MCF 10A (cell line): ENCODE results near the gene LIX1L. TPM values are rescaled to one million over a fixed set of nuclear protein-coding genes. Genes with fewer than 3 reads are reported as not detected.

Experiments used
- BruUV-seq: library from RNA; stranded (reverse); fragments of 400-500 nt; replicated peaks from 2 replicates; lab custom pipeline; 2021; lab: Mats Ljungman, UMichigan
- CTCF ChIA-PET: fragments of 300-600 bp; sonication (Branson Sonifier 250); formaldehyde crosslinking; extraction: SDS; loops from one replicate; lab custom pipeline; 2021; ENCODE audit warnings: antibody characterized with exemption, inconsistent platforms; lab: Yijun Ruan, JAX
- POLR2A ChIA-PET: fragments of 300-600, 350-650 bp; sonication (Branson Sonifier 250); formaldehyde crosslinking; extraction: SDS; loops from one replicate; lab custom pipeline; 2020; ENCODE audit warnings: antibody characterized with exemption, inconsistent platforms; lab: Yijun Ruan, JAX
- DNase-seq: peaks from one replicate; pipeline ENCODE4 v3.0.0-alpha.2; 2018; ENCODE audit not compliant: unreplicated experiment
- H3K27ac Mint-ChIP-seq: one replicate; pipeline ENCODE4 v1.8.0; 2022; ENCODE audit warnings: mild to moderate bottlenecking, low read depth, mixed read lengths; ENCODE audit not compliant: unreplicated experiment
- H3K27me3 Mint-ChIP-seq: one replicate; pipeline ENCODE4 v1.8.0; 2022; ENCODE audit warnings: mixed read lengths; ENCODE audit not compliant: insufficient read depth, unreplicated experiment
- H3K36me3 Mint-ChIP-seq: one replicate; pipeline ENCODE4 v1.8.0; 2022; ENCODE audit warnings: mild to moderate bottlenecking, moderate library complexity, mixed read lengths; ENCODE audit not compliant: insufficient read depth, unreplicated experiment
- H3K4me1 Mint-ChIP-seq: one replicate; pipeline ENCODE4 v1.8.0; 2022; ENCODE audit warnings: mixed read lengths; ENCODE audit not compliant: insufficient read depth, unreplicated experiment
- H3K4me3 Mint-ChIP-seq: one replicate; pipeline ENCODE4 v1.8.0; 2022; ENCODE audit warnings: mild to moderate bottlenecking, moderate library complexity, mixed read lengths; ENCODE audit not compliant: unreplicated experiment
- H3K9me3 Mint-ChIP-seq: one replicate; pipeline ENCODE4 v1.8.0; 2022; ENCODE audit warnings: mixed read lengths; ENCODE audit not compliant: unreplicated experiment
- intact Hi-C: fragments of 100-400 bp; cut with micrococcal nuclease; formaldehyde crosslinking; loops from 2 replicates; pipeline ENCODE4 v1.14.1; 2022
- total RNA-seq: library from RNA; stranded (reverse); gene quantifications from 2 replicates; pipeline ENCODE4 v1.2.3, GENCODE V29; 2022
- TF ChIP-seq, protein P1 (sequence below): fragments of 200-600 bp; IDR thresholded peaks from one replicate; pipeline ENCODE4 v1.8.0; 2022; ENCODE audit warnings: antibody characterized with exemption, mild to moderate bottlenecking; ENCODE audit not compliant: unreplicated experiment

Gene LIX1L
- total RNA-seq, 1 experiment from 2014 or later = 42.1 TPM

DNA sequence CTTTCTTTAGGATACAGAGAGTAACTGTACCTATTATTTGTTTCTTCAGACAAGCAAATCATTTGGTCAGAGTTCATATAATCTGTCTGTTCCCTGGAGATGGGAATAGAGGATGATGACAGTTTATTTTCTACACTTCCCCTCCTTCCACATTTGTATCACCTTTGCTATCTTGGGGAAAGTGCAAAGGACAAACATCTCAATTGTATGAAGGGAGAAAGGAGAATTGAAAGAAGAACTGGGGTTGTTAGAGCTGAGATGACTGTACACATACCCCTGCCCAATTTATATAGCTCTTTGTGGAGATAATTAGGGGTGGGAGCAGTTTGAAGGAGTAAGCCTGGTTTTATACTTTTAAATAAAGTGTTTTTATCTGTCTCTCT lies 20.6 kb upstream of the LIX1L start:
- Mint-ChIP-seq H3K4me3 (no peak overlapping the region), H3K27ac (no peak overlapping the region), H3K4me1 (peaks cover 5% of the 10 kb centered on the region), H3K9me3 (no peaks in the 10 kb centered on the region), H3K36me3 (peaks cover 6% of the 10 kb centered on the region), H3K27me3 (no peaks in the 10 kb centered on the region)
- TF ChIP-seq, protein P1, sequence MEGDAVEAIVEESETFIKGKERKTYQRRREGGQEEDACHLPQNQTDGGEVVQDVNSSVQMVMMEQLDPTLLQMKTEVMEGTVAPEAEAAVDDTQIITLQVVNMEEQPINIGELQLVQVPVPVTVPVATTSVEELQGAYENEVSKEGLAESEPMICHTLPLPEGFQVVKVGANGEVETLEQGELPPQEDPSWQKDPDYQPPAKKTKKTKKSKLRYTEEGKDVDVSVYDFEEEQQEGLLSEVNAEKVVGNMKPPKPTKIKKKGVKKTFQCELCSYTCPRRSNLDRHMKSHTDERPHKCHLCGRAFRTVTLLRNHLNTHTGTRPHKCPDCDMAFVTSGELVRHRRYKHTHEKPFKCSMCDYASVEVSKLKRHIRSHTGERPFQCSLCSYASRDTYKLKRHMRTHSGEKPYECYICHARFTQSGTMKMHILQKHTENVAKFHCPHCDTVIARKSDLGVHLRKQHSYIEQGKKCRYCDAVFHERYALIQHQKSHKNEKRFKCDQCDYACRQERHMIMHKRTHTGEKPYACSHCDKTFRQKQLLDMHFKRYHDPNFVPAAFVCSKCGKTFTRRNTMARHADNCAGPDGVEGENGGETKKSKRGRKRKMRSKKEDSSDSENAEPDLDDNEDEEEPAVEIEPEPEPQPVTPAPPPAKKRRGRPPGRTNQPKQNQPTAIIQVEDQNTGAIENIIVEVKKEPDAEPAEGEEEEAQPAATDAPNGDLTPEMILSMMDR = no peak
- DNase-seq = no peak
- CTCF ChIA-PET = interaction anchor here (0.5 to 24.2 kb wide), 15 partner anchors 13 to 133 kb away, joined by 3 to 773 read pairs (median 8); partner anchors contain the start of genes ANKRD34A, HJV, ITGA10 and LIX1L
- POLR2A ChIA-PET = interaction anchor here (0.7 to 24.2 kb wide), 12 partner anchors 13 to 133 kb away, joined by 3 to 1309 read pairs (median 20); partner anchors contain the start of genes ANKRD34A, HJV, LIX1L and NUDT17
- intact Hi-C loops = loop anchor here (2.0 to 10.0 kb wide), 2 partner anchors 52 to 124 kb away; partner anchors contain the start of genes PIAS3 and RBM8A
- TSS peak; percentile 48 for BruUV-seq

DNA sequence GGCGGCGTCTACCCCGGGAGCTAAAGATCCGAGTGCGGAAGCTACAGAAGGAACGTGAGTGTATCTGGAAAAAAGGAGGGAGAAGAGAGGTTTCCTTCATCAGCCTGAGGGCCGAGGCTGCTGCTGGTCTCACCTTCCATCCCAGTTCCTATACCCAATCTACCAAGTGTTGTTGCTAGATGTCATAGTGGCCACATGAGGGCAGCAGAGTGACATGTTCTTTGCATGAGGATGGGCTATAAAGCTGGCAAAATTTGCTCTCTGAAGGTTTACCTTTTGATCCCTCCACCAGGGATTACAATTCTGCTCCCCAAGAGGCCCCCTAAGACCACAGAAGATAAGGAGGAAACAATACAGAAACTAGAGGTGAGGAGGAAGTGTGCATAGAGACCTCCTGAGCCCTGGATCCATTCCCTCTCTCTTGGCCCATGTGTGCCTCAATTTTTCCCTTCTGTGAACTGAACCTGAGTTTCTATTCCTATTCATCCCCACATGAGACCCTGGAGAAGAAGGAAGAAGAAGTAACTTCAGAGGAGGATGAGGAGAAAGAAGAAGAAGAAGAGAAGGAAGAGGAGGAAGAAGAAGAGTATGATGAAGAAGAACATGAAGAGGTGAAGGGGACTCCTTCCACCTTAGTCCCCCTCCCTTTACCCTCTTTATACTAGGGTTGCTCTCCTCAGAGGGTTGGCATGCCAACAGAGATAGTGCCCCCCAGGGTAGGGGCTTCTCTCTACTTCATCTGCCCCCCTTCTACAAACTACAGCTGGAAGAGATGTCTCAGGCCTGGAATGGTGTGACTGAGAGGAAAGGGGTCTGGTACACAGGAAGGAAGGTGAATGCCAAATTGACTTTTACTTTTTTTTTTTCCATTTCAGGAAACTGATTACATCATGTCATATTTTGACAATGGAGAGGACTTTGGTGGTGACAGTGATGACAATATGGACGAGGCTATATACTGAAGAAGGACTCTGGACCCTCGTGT lies 20.0 kb upstream of the LIX1L start:
- peak; percentile 93 for DNase-seq
- ChIA-PET CTCF (interaction anchor here (0.5 to 24.2 kb wide), 38 partner anchors 12 to 1852 kb away, joined by 3 to 773 read pairs (median 4); partner anchors contain the start of genes ANKRD34A, HJV, ITGA10 and LIX1L), POLR2A (interaction anchor here (0.7 to 24.2 kb wide), 13 partner anchors 12 to 118 kb away, joined by 3 to 1309 read pairs (median 16); partner anchors contain the start of genes ANKRD34A, LIX1L, PEX11B and PIAS3)
- TF ChIP-seq, protein P1 = peak; percentile 95
- H3K27me3 Mint-ChIP-seq = no peaks in the 10 kb centered on the region
- intact Hi-C loops = loop anchor here (1.0 to 10.0 kb wide), 5 partner anchors 30 to 123 kb away; partner anchors contain the start of genes PIAS3 and RBM8A
- BruUV-seq = no TSS peak
- H3K9me3 Mint-ChIP-seq = no peaks in the 10 kb centered on the region
- no peaks in the 10 kb centered on the region for H3K4me1 Mint-ChIP-seq
- no peak overlapping the region for H3K27ac Mint-ChIP-seq
- H3K36me3 Mint-ChIP-seq = peaks cover 6% of the 10 kb centered on the region
- peak overlapping the region; percentile 62 for H3K4me3 Mint-ChIP-seq

DNA sequence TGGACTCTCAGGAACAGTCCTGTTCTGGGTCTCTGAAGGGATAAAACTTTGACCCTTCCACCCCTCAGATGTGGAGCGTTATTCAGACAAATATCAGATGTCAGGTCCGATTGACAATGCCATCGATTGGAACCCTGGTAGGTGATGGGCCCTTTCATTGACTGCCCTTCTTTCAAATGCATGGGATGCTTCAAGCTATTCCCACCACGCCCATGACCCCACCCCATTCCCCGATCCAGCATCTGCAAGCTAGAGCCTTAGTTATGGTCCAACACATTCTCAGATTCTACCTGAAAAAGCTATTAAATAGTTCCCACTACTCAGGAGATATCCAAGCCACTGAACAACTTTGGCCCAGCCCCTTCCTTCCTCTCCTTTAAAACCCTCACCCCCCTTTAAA lies 19.2 kb upstream of the LIX1L start:
- H3K27ac Mint-ChIP-seq = no peak overlapping the region
- BruUV-seq = no TSS peak
- no peaks in the 10 kb centered on the region for H3K4me1 Mint-ChIP-seq
- no peaks in the 10 kb centered on the region for H3K9me3 Mint-ChIP-seq
- H3K27me3 Mint-ChIP-seq = no peaks in the 10 kb centered on the region
- H3K36me3 Mint-ChIP-seq = peaks cover 6% of the 10 kb centered on the region
- DNase-seq = no peak
- intact Hi-C loops = loop anchor here (1.0 to 10.0 kb wide), 4 partner anchors 30 to 122 kb away; partner anchors contain the start of gene PIAS3
- CTCF ChIA-PET = interaction anchor here (0.5 to 24.2 kb wide), 33 partner anchors 11 to 1853 kb away, joined by 3 to 773 read pairs (median 4); partner anchors contain the start of genes ANKRD34A, HJV, LIX1L and NUDT17
- POLR2A ChIA-PET = interaction anchor here (0.5 to 24.2 kb wide), 10 partner anchors 12 to 143 kb away, joined by 3 to 1309 read pairs (median 18); partner anchors contain the start of genes ANKRD34A, LIX1L, PIAS3 and POLR3GL
- TF ChIP-seq, protein P1 = no peak
- no peak overlapping the region for H3K4me3 Mint-ChIP-seq
